ENCODE measurements around the gene NUDT5.
"Not testable (repeated sequence)": the region's sequence is repeated elsewhere in the genome, so short reads cannot be mapped to it uniquely, and the experiment has no call there.

The NUDT5 gene

DNA sequence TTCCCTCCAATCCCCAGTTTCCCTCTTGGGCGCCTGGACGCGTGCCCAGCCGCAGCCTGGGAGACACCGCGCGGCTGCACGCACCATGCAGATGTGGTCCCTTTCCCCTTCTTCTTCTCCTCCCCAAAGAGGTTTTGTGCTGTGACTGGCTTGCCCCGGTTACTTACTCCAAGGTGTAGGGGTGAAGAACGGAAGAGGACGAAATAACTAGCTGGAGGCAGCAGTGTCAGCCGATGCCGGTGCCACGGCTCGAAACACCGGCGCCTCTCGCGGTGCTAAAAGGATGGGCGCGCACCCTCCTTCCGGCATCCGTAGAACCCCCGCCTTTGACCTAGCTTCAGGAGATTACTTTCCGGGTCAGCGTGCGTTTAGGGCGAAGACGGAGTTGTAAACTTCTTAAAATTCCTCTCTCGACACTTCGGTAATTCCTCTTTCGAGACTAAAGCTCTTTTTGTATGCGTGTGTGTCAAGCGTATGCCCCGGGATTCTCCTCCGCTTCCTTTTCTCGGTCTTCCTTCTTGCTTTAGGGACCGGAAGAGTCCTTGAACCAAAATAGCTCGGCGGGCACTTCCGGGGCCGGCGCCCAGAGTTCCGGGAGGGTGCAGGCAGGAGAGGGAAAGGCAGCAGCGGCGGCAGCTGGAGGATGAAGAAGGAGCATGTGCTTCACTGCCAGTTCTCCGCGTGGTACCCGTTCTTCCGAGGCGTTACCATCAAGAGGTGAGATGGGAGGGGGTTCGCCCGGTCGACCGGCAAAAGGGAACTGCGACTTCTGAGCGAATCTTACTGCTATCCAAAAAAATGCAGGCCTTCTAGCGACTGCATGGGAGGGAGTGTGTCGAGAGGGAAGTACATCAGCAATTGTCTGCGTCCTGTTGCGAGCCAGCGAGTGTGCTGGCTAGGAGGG lies at the start of gene NUDT5, which contains the start of gene CDC123:
NUDT5 (minus strand) TSS at position 289 of the 904 bp plus-strand sequence. CDS start 9,600 bp downstream, outside the sequence.
CDC123 (plus strand) TSS at position 586 of the 904 bp plus-strand sequence; CDS start at position 644, 58 bp downstream.
- FAIRE-seq (peak; percentile 91), DNase-seq (ENCODE audit: insufficient read length, low spot score) (peak; percentile 80)

DNA sequence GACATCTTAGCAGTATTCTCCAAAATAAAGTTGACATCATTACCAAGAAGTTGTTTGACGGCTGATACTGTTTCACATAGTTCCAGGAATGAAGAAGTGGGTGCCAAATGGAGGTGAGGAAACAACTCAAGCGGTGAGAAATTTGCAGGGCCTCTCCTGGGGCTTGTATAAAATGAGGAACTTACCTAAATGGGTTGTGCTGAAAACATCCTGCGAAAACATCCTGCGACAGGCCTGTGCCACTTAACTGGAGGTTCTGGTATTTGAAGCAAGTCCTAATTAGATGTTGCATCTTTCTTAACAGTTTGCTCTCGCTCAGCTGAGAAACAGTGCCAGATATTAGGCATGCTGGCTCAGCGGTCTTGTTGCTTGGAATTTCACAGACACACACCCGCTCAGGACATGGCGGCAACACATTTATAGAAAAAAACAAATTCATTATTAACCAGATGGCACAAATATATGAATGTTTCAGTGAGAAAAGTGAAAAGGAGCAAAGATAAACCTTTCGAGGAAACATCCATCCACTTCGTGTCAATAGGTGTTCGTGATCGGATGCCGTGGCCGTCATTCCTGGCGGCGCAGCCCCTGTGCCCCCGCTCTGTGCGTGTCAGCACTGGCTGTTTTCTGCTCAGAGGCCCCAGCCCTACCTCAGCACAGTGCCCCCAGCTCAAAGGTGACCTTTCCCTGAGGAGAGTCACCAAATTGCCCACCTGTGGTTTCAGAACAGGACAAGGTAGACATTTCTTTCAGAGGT lies 48.4 kb upstream of the NUDT5 start:
- FAIRE-seq (peak; percentile 83), DNase-seq (ENCODE audit: insufficient read length, low spot score) (peak; percentile 26)

DNA sequence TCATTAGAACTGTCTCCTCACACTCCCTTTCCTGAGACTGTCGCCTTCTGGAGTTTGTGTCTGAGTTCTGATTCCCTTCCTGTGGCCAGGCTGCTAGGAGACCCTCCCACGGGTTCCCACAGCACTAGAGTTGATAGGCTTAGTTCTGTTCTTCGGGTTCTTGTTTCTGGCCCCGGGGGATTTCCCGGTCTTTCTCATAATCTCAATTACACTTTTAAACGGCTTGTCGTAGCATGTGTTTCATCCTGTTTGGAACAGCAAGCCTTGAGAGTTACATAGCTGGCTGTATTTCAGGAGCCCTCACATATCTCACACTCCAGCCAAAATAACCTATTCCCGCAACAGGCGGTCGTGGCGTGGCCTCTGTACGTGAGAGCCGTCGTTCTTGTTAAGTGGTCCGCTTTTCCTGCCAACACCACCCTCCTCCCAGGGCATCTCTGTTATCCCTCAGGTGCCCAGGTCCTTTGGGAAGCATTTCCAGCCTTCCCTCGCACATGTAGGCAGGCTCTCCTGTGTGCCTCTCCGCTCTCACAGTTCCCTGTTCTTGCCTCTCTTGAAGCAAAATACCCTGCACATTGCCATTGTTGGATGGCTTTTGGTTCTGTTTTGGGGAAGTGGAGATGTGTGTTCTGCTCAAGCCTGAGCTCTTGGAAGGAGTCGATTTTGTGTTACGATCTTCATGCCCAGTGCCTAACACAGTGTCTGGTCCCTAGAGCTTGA lies 46.3 kb upstream of the NUDT5 start:
- DNase-seq (ENCODE audit: insufficient read length, low spot score) (no peak), FAIRE-seq (peak; percentile 79)

DNA sequence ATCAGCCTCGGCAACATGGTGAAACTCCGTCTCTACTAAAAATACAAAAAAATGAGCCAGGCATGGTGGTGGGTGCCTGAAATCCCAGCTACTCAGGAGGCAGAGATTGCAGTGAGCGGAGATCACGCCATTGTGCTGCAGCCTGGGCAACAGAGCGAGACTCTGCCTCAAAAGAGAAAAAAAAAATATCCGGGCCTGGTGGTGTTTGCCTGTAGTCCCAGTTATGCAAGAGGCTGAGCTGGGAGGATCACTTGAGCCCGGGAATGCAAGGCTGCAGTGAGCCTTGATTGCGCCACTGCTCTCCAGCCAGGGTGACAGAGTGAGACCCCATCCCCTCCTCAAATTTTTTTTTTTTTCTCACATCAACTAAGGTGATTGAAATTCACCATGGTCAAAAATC lies 43.1 kb upstream of the NUDT5 start:
- DNase-seq (ENCODE audit: insufficient read length, low spot score) (no peak), FAIRE-seq (no peak)

DNA sequence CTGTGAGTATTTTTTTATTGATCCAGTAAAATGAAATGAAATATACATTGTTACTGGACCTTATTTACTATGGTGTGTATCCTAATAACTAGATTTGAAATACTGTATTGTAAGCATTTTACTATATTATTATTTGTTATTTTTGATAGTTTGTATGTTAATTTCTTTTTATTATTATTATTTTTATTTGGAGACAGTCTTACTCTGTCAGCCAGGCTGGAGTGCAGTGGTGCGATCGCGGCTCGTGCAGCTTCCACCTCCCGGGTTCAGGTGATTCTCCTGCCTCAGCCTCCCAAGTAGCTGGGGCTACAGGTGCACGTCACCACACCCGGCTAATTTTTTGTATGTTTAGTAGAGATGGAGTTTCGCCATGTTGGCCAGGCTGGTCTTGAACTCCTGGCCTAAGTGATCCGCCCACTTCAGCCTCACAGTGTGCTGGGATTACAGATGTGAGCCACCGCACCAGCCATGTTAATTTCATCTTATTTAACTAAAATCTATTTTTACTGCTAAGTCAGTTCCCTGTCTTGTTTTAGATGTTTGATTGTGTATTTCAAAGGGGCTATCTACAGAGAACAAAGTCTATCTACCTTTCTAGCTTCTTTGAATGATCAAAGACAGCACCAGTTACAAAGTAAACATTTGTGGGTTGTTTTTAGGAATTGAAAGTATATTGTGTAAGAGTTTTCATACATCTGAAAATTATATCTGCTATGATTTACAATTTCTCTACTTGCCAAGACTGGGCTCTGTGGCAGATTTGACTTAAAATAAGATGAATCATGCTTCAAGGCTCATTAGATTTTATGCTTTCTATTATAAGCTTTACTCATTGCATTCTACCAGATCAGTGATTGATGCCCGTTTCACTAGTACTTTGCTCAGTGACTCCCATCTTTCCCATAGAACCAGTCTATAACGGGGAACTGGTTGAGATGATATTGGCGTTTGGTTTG lies 41.9 kb upstream of the NUDT5 start:
- no peak for DNase-seq (ENCODE audit: insufficient read length, low spot score)

DNA sequence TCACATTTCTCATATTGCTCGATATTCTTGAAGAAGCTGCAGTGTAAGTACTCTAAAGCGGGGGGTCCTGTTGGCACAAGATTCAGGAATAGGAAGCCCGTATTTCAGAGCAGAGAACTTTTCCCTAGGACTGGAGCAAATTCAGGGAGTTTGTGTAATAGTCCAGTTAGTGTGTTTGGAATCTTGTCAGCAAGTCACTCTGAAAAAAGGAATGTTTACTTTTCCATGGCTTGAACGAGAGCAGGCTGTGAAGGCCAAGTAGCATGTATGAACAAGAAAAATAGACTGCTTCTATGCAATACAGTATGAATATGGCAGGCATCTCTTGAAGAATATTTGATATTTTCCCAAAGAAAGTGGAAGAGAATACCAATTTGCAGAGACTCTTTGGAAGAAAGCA lies 40.1 kb upstream of the NUDT5 start:
- FAIRE-seq (no peak), DNase-seq (ENCODE audit: insufficient read length, low spot score) (no peak)

More for the DNA sequence above, 41.9 kb upstream of the NUDT5 start:
- FAIRE-seq: no peak

DNA sequence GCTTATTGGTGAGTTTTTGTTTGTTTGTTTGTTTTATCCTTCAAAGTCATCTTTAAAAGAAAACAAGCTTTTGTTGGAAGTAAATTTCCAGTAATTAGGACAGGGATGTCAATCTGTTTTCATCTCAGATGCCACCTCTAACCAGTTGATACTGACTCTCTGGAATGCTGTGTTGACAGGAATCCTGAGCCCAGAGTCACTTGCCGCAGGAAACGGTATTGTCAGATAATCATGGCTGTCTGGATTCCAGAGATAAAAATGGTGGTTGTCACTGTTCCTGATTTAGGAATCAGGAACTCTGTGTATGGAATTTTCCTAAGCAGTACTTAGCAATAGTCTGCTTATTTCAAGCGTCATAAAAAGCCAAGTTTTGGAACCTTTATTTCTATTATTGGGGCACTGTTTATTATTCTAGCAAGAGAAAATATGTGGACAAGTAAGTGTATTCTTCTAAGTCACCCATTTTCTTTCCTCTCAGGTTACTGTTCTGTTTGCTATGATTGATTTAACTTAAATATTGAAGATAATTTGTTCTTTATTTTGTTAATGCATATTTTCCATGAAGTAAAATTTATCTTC lies 39.5 kb upstream of the NUDT5 start:
- DNase-seq (ENCODE audit: insufficient read length, low spot score) (no peak), FAIRE-seq (no peak)

DNA sequence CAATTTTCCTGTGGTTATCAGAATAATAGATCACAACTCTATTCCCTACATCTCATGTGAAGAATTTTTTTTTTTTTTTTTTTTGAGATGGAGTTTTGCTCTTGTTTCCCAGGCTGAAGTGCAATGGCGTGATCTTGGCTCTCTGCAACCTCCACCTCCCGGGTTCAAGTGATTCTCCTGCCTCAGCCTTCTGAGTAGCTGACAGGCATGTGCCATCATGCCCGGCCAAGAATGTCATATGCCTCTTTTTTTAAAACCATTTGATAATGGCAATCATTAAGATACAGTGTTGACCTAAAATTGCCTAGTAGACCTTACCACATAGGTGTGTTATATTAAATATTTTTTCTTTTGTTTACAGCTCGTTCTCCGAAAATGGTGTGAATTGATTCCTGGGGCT lies 39.0 kb upstream of the NUDT5 start:
- DNase-seq (ENCODE audit: insufficient read length, low spot score); FAIRE-seq: not testable (repeated sequence)

DNA sequence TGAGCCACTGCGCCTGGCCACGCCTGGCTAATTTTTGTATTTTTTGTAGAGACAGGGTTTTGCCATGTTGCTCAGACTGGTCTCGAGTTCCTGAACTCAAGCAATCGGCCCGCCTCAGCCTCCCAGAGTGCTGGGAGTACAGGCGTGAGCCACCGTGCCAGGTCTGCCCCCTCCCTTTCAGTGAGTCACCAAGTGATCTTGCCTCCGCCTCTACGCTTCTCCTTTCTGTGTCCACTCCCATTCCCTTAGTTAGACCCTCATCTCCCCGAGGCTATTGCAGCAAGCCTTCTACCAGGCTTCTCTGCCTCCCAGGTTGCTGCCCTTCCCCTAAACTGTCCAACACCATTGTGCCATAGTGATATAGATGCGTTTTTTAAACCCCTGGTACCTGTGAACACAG lies 33.2 kb upstream of the NUDT5 start:
- no peak for FAIRE-seq
- DNase-seq (ENCODE audit: insufficient read length, low spot score): no peak

DNA sequence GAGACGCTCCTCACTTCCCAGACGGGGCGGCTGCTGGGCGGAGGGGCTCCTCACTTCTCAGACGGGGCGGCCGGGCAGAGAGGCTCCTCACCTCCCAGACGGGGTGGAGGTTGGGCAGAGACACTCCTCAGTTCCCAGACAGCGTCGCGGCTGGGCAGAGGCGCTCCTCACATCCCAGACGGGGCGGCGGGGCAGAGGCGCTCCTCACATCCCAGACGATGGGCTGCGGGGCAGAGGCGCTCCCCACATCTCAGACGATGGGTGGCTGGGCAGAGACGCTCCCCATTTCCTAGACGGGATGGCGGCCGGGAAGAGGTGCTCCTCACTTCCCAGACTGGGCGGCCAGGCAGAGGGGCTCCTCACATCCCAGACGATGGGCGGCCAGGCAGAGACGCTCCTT lies 30.7 kb upstream of the NUDT5 start:
- FAIRE-seq; DNase-seq (ENCODE audit: insufficient read length, low spot score): not testable (repeated sequence)

DNA sequence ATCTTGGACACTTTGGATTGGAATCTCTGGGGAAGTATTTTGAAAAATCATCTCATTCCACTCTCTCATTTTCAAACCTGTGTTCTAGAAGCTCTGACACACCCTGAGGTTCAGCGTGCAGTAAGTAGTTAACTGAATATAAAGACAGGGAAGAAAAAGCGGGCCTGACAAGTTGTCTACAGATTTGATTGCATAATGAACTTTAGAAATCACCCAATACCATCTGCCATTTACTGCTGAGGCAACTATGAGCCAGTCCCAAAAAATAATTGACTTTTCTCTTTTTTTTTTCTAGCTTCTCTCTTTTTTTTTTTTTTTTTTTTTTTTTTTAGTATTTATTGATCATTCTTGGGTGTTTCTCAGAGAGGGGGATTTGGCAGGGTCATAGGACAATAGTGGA lies 29.8 kb upstream of the NUDT5 start:
- FAIRE-seq (no peak), DNase-seq (ENCODE audit: insufficient read length, low spot score) (no peak)

DNA sequence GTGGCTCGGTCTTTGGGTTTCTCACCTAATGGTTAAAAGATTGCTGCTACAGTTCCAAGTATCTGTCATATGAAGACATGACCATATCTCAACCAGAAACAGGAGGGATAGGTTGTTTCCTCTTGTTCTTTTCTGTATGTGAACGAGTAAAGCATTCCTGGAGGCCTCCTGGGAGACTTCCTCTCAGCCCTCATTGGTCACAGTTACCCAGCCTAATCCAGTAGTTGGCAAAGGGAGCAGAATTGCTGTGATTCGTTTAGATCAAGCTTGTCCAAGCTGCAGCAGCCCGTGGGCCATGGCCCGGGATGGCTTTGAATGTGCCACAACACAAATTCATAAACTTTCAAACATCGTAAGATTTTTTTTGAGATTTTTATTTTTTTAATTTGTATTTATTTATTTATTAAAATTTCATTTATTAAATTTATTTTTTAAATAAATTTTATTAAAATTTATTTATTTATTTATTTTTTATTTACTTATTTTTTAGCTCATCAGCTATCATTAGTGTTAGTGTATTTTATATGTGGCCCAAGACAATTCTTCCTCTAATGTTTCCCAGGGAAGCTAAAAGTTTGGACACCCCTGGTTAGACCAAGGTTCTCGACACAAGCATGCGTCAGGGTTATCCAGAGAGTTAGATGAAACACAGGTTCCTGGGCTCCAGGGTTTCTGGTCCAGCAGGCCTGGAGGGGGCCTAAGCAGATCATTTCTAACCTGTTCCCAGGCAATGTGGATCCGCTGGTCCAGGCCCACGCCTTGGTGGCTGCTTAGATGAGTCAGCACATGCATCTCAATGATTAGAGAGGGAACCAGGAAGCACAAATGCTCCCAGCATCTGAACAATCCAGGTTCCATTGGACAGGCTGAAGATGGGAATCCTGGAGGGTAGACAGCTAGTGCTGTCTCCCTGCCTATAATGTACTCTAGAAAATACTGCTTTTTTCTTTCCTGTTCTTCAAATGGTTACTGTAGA lies 25.9 kb upstream of the NUDT5 start:
- DNase-seq (ENCODE audit: insufficient read length, low spot score) (no peak), FAIRE-seq (no peak)

DNA sequence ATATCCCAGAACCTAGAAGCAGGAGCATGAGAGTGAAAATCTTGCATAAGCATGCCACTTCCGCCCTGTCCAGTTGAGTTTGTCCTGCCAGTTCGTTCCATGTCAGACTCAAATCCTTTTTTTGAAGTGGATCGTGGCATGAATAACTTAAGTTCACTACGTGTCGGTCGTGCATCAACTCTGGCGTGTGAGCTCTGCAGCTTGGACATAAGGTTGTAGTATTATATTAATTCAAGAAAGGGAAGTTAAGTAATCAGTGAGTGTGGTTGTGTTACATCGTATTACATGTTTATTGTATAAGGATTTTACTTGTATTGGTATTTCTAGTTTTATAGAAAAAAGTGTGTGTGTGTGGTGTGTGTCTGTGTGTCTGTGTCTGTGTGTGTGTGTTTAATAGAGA lies 23.3 kb upstream of the NUDT5 start:
- no peak for FAIRE-seq

DNA sequence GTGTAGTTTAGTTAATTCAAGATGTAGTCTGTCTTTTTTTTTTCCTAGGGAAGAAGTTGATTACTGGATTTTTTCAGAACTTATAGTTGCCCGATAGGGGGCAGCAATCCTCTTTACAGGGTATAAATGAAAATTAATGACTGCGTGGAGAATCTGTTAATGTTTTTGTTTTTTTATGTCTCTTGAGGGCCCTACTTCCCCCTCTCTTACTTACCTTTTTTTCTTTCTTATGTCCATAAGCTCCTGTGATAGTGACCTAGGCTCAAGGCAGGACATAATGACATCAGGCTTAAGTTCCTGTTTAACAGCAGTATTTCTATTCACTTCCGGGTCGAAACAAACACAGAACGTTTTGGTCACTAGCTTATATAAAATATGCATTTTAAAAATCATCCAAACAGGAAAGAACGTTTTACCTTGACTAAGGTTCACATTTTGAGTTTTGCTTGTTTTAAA lies 19.1 kb upstream of the NUDT5 start:
- FAIRE-seq: peak; percentile 88
- no peak for DNase-seq (ENCODE audit: insufficient read length, low spot score)

More for the DNA sequence above, 23.3 kb upstream of the NUDT5 start:
- DNase-seq (ENCODE audit: insufficient read length, low spot score): no peak

DNA sequence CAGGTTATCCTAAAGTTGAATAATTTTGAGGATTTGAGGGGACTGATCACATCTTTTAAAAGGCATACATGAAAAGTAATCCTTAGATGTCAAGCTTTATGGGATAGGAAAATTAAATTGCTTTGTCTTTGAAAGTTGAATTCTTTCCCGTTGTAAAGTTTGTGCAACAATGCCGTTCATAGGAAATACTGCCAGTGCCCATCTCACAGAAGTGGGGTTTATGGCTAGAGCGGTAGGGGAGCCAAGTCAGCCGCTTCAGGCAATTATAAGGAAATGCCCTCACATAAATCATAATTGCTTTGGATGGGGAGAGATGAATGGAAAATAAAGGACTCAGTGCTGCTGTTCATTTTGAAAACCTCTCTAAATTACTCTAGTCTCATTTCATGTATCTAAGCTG lies 18.4 kb upstream of the NUDT5 start:
- FAIRE-seq (peak; percentile 74), DNase-seq (ENCODE audit: insufficient read length, low spot score) (no peak)

DNA sequence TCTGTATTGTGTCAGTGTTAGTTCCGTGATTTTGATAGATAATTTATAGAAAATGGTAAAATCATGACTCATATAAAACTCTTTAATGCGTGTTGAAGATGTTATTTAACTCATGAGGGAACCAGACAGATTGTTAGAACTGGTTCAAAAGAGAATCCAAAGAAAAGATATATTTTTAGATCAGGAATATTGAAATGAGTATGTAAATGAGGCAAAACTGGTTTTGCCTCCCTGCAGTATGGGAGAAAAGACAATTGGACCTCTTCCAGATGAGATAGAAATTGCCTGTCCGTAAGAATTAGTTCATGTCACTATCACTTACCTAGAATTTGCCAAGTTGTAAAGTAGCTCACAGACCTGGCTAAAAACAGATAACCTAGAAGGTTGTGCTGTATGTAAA lies 17.9 kb upstream of the NUDT5 start:
- DNase-seq (ENCODE audit: insufficient read length, low spot score) (no peak), FAIRE-seq (no peak)

DNA sequence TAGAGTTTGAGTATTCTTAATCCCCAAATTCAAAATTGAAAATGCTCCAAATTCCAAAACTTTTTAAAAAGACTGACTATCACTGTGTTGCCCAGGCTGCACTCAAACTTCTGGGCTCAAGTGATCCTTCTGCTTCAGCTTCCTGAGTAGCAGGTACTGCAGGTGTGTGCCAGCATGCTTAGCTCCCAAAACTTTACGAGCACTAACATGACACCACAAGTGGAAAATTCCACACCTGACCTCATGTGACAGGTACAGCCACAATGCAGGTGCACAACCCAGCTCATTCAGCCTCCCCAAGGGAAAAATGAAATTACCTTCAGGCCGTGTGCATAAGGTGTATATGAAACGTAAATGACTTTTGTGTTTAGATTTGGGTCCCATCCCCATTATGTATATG lies 16.8 kb upstream of the NUDT5 start:
- FAIRE-seq (no peak), DNase-seq (ENCODE audit: insufficient read length, low spot score) (no peak)

DNA sequence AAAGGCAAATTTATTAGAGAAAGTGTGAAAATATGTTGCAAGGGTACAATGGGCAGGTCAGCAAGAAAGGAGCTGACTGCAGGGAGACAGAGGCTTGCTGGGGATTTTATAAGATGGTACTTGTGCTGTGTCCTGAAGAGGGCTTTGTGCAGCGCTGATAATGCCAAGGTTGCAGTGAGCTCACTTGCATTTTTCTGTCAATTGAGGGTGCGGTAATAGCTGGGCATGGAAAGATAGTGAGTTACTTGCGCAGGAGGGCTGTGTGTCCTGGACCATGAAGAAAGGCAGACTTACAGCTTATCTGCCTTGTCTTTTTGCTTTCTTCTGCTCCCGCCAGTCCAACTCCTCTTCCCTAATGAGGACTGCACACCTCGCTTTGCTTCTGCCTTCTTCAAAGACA lies 12.8 kb upstream of the NUDT5 start:
- FAIRE-seq: no peak

More for the DNA sequence above, 12.8 kb upstream of the NUDT5 start:
- no peak for DNase-seq (ENCODE audit: insufficient read length, low spot score)
